ENCODE data around the gene UQCR10.

DNA sequence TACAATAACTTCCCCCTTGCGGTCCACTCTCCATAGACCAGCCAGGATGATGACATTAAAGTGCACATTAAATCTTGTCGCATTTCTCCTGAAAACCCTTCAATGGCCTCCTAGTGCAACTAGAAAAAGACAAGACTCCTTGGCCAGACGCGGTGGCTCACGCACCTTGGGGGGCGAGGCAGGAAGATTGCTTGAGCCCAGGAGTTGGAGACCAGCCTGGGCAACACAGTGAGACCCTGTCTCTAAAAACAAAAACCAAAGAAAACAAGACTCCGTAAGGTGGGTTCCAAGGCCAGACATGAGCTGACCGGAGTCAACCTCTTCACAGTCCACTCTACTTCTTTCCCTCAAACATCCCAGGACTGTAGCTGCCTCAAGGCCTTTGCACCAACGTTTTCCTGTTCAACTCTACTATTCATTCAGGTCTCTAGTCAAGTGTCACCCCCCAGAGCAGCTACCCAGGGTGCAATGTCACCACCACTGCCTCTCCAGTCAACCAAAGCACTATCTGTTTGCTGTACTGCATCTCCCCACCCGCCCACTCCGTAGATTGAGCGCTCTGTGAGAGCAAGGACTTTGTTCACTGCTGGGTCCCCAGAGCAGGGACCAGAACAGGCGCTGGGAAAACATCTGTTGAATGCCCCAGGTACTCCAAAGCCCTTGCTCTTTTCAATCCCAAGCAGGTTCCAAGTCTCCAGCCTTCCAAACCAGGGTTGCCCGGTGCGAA is 1.1 kb upstream of the UQCR10 start:
- TF ChIP-seq POLR2A (IDR thresholded peaks at IDR 0.05; ENCODE audit: low read length) (no peak), GATA1 (IDR thresholded peaks at IDR 0.05; ENCODE audit: low read depth, low read length) (no peak)

Measured in erythroblast (primary cell).